ENCODE data around the gene SLAMF8.

DNA sequence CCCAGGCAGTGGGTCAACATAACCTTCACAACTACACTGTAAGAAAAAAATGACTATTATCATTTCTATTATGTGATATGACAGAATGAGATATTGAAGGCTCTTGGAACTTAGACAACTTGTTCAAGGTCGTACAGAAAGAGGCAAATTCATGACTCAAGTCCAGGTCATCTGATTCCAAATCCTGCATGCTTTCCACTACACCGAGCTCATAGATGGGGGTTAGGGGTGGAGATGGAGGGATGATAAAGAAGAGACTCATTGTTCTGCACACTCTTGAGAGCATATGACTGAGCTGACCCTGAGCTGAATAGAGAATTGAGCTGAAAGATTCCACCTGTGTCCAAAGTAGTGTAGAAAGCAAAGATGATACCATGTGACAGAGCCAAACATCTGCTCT, 21.7 kb upstream of the SLAMF8 start:
- TF ChIP-seq POLR2A (IDR thresholded peaks at IDR 0.05; ENCODE audit: low read length) = no peak
- no peak for TF ChIP-seq GATA1 (IDR thresholded peaks at IDR 0.05; ENCODE audit: low read depth, low read length)

All from erythroblast (primary cell).